GM21717 (cell line): ENCODE measurements around the gene FLOT2.
"Not testable (repeated sequence)": the region's sequence is repeated elsewhere in the genome, so short reads cannot be mapped to it uniquely, and the experiment has no call there.

Experiments
- ATAC-seq: cut with Tn5 transposase; IDR thresholded peaks from one replicate; pipeline ENCODE4 v1.9.1; 2021; ENCODE audit warnings: mild to moderate bottlenecking, moderate library complexity; ENCODE audit not compliant: unreplicated experiment

Gene FLOT2

GRCh38 chr17:28897769-28898526 is 415 bp upstream of the FLOT2 start:
- ATAC-seq = no peak

- no peak for ATAC-seq
Measured at GRCh38 chr17:28896491-28896883, 1.0 kb downstream of the FLOT2 start.

- no peak for ATAC-seq
Measured at GRCh38 chr17:28895794-28896447, 1.6 kb downstream of the FLOT2 start.

GRCh38 chr17:28893248-28894183 is 4.0 kb downstream of the FLOT2 start:
- not testable (repeated sequence) for ATAC-seq

- ATAC-seq = no peak
Measured at GRCh38 chr17:28892024-28892423, 5.5 kb downstream of the FLOT2 start.

GRCh38 chr17:28891201-28891600 is 6.3 kb downstream of the FLOT2 start:
- ATAC-seq = no peak

GRCh38 chr17:28889996-28890395 is 7.5 kb downstream of the FLOT2 start:
- no peak for ATAC-seq

- ATAC-seq = no peak
Measured at GRCh38 chr17:28888832-28889231, 8.7 kb downstream of the FLOT2 start.

GRCh38 chr17:28887871-28888471 is 9.6 kb downstream of the FLOT2 start:
- no peak for ATAC-seq

- no peak for ATAC-seq
Measured at GRCh38 chr17:28885951-28886350, 11.6 kb downstream of the FLOT2 start.

- ATAC-seq = no peak
Measured at GRCh38 chr17:28885363-28885762, 12.2 kb downstream of the FLOT2 start.

- no peak for ATAC-seq
Measured at GRCh38 chr17:28883967-28884702, 13.4 kb downstream of the FLOT2 start.

- ATAC-seq = no peak
Measured at GRCh38 chr17:28882154-28882895, 15.2 kb downstream of the FLOT2 start.

GRCh38 chr17:28881533-28882056 is 15.9 kb downstream of the FLOT2 start:
- ATAC-seq = no peak

GRCh38 chr17:28880572-28880945 is 17.0 kb downstream of the FLOT2 start:
- ATAC-seq = no peak

GRCh38 chr17:28879886-28880571 is 17.5 kb downstream of the FLOT2 start:
- no peak for ATAC-seq

- ATAC-seq = no peak
Measured at GRCh38 chr17:28878981-28879380, 18.6 kb downstream of the FLOT2 start.

- ATAC-seq = no peak
Measured at GRCh38 chr17:28878158-28878910, 19.2 kb downstream of the FLOT2 start.
